RPMI8226 (cell line): Measurements from ENCODE around the gene PPT1.
"Not testable (repeated sequence)": the region's sequence is repeated elsewhere in the genome, so short reads cannot be mapped to it uniquely, and the experiment has no call there.

ENCODE experiments used
- DNase-seq: peaks from one replicate; pipeline ENCODE4 v3.0.0-alpha.2; 2015

Gene PPT1

GRCh38 chr1:40053138-40053887, 43.7 kb downstream of the PPT1 start:
- no peak for DNase-seq

- DNase-seq, result no peak
These were observed 46.2 kb downstream of the PPT1 start for GRCh38 chr1:40050863-40051262.

- DNase-seq, result no peak
These were observed 47.3 kb downstream of the PPT1 start for GRCh38 chr1:40049725-40050124.

GRCh38 chr1:40047769-40048168, 49.3 kb downstream of the PPT1 start:
- no peak for DNase-seq

- DNase-seq, result no peak
These were observed 49.8 kb downstream of the PPT1 start for GRCh38 chr1:40047276-40047675.

- DNase-seq, result no peak
These were observed 51.3 kb downstream of the PPT1 start for GRCh38 chr1:40045766-40046165.

GRCh38 chr1:40045182-40045581, 51.9 kb downstream of the PPT1 start:
- DNase-seq, result no peak

- no peak for DNase-seq
These were observed 52.9 kb downstream of the PPT1 start for GRCh38 chr1:40044110-40044509.

GRCh38 chr1:40042341-40042740, 54.7 kb downstream of the PPT1 start:
- DNase-seq, result no peak

- no peak for DNase-seq
These were observed 55.6 kb downstream of the PPT1 start for GRCh38 chr1:40041466-40041838.

- DNase-seq, result peak; percentile 100
These were observed 56.3 kb downstream of the PPT1 start, which contains the start of gene CAP1 for GRCh38 chr1:40040511-40041465. Gene CAP1 (plus strand): TSS chr1:40040729. CDS start chr1:40059347, 18,618 bp downstream.

- DNase-seq, result peak; percentile 91
These were observed 57.1 kb downstream of the PPT1 start for GRCh38 chr1:40039757-40040510.

GRCh38 chr1:40039245-40039756, 57.8 kb downstream of the PPT1 start:
- DNase-seq, result peak; percentile 75

GRCh38 chr1:40038697-40039096, 58.4 kb downstream of the PPT1 start:
- no peak for DNase-seq

GRCh38 chr1:40037254-40037653, 59.8 kb downstream of the PPT1 start:
- not testable (repeated sequence) for DNase-seq

- DNase-seq, result peak; percentile 75
These were observed 60.5 kb downstream of the PPT1 start for GRCh38 chr1:40036574-40036973.

GRCh38 chr1:40034869-40035268, 62.2 kb downstream of the PPT1 start:
- DNase-seq, result no peak

GRCh38 chr1:40032240-40032891, 64.7 kb downstream of the PPT1 start:
- peak; percentile 77 for DNase-seq

- DNase-seq, result peak; percentile 57
These were observed 66.4 kb downstream of the PPT1 start for GRCh38 chr1:40030528-40031135.

- DNase-seq, result no peak
These were observed 67.4 kb downstream of the PPT1 start for GRCh38 chr1:40029608-40030007.

GRCh38 chr1:40027647-40028046, 69.4 kb downstream of the PPT1 start:
- DNase-seq, result no peak

GRCh38 chr1:40024671-40025070, 72.4 kb downstream of the PPT1 start:
- no peak for DNase-seq
